K562 (cell line): ENCODE data around the gene PPP1R36. TPM values are rescaled to one million over a fixed set of nuclear protein-coding genes. Genes with fewer than 3 reads are reported as not detected.
A peak's percentile ranks its signal among the peaks of the same experiment; 100 is the strongest.

Source experiments
- EGR1 ChIP-seq: fragments of 450-650 bp; conservative IDR thresholded peaks from 2 replicates; pipeline ENCODE4 v1.6.1; 2017; ENCODE audit warnings: mild to moderate bottlenecking
- FIP1L1 ChIP-seq: fragments of 200-400 bp; formaldehyde crosslinking; IDR thresholded peaks from 2 replicates; pipeline ENCODE4 v1.6.1; 2018; ENCODE audit warnings: mild to moderate bottlenecking, low read depth, low read length; ENCODE audit not compliant: poor library complexity, severe bottlenecking
- HBP1 ChIP-seq: fragments of 450-650 bp; formaldehyde crosslinking; IDR thresholded peaks from 2 replicates; pipeline ENCODE4 v1.4.0; 2022; ENCODE audit warnings: missing genetic modification characterization
- HDAC8 ChIP-seq: fragments of 450-650 bp; IDR thresholded peaks from 2 replicates; pipeline ENCODE4 v1.6.1; 2016; ENCODE audit warnings: mild to moderate bottlenecking, missing genetic modification characterization, moderate library complexity, missing compliant biosample characterization
- HNRNPLL ChIP-seq: fragments of 200-400 bp; formaldehyde crosslinking; IDR thresholded peaks from 2 replicates; pipeline ENCODE4 v1.6.1; 2017; ENCODE audit warnings: low read length, low read depth, mild to moderate bottlenecking; ENCODE audit not compliant: poor library complexity, severe bottlenecking
- L3MBTL2 ChIP-seq: fragments of 450-650 bp; IDR thresholded peaks from 2 replicates; pipeline ENCODE4 v1.6.1; 2016; ENCODE audit warnings: mild to moderate bottlenecking, moderate library complexity
- NONO ChIP-seq, 2 experiments: fragments of 200-400 bp in 1 of 2; fragments of 450-650 bp in 1 of 2; formaldehyde crosslinking in 1 of 2; IDR thresholded peaks; 2 replicates each; pipeline ENCODE4 v1.6.1; 2017; ENCODE audit warnings: low read depth in 2 of 2, mild to moderate bottlenecking in 2 of 2, moderate library complexity in 2 of 2, low read length in 1 of 2
- PHF8 ChIP-seq: fragments of 200-600 bp; sonication (generic); IDR thresholded peaks from 2 replicates; pipeline ENCODE4 v1.6.1; 2012; ENCODE audit warnings: mixed run types, mild to moderate bottlenecking, inconsistent platforms, low read length, moderate library complexity, borderline replicate concordance
- POLR2A ChIP-seq: fragments of 450-650 bp; conservative IDR thresholded peaks from 2 replicates; pipeline ENCODE4 v1.6.1; 2016
- ZBTB9 ChIP-seq: fragments of 450-650 bp; formaldehyde crosslinking; IDR thresholded peaks from 2 replicates; pipeline ENCODE4 v1.4.0; 2020; ENCODE audit warnings: mild to moderate bottlenecking, moderate library complexity
- ZFX ChIP-seq: sonication (generic); formaldehyde crosslinking; IDR thresholded peaks from 2 replicates; pipeline ENCODE4 v1.8.0; 2022; ENCODE audit warnings: mild to moderate bottlenecking, missing genetic modification reagents, moderate library complexity
- ZNF79 ChIP-seq: fragments of 250-450 bp; sonication (Bioruptor Pico); IDR thresholded peaks from 2 replicates; pipeline ENCODE4 v1.4.0; 2020; ENCODE audit warnings: low read depth, mild to moderate bottlenecking, moderate library complexity
- polyA plus RNA-seq, 8 experiments: library from polyadenylated mRNA; depleted of rRNA in 4 of 8; stranded (reverse) in 5 of 8; unstranded in 3 of 8; fragments of >200 nt; fragmentation: Nextera tagmentation in 2 of 8; fragmentation: Illumina TruSeq in 1 of 8; extraction: Ambion mirVana in 2 of 8; extraction: Trizol in 1 of 8; gene quantifications; 2 replicates each; pipeline versions ENCODE4 v1.2.1 to v1.2.3, GENCODE V29; 2011 to 2014; ENCODE audit warnings: inconsistent platforms in 1 of 8, missing spikeins in 1 of 8
- total RNA-seq, 7 experiments: library from RNA; depleted of rRNA in 6 of 7; stranded (reverse); fragments of >200 nt in 6 of 7; fragmentation: Illumina TruSeq in 2 of 7; extraction: Trizol in 2 of 7; gene quantifications; 2 replicates each; pipeline versions ENCODE4 v1.2.1 to v1.2.3, GENCODE V29; 2011 to 2021; ENCODE audit warnings: low replicate concordance in 1 of 7
- TF ChIP-seq, protein P1 (sequence below), 3 experiments: fragments of 200-800 bp in 1 of 3; fragments of 250-450 bp in 1 of 3; fragments of 450-650 bp in 1 of 3; sonication (Bioruptor Pico) in 1 of 3; sonication (Bioruptor generic) in 1 of 3; formaldehyde crosslinking in 1 of 3; IDR thresholded peaks; 2 replicates each; pipeline versions ENCODE4 v1.6.1 to v1.8.0; 2016 to 2022; ENCODE audit warnings: mild to moderate bottlenecking in 2 of 3, missing genetic modification characterization in 2 of 3, missing compliant biosample characterization in 1 of 3, moderate library complexity in 1 of 3
- TF ChIP-seq, protein P2 (sequence below): sonication (generic); formaldehyde crosslinking; IDR thresholded peaks from 2 replicates; pipeline ENCODE4 v1.8.0; 2022; ENCODE audit warnings: missing genetic modification reagents, mild to moderate bottlenecking, moderate library complexity, borderline replicate concordance

The PPP1R36 gene
- total and polyA plus RNA-seq, 9 of the 15 experiments (the other 6 are each of a cell fraction or from before 2014, with no cell fraction given): 0.29 TPM; not detected in 8

GRCh38 chr14:64504897-64505794 is 44.6 kb upstream of the PPP1R36 start (continued):
- no peak for TF ChIP-seq ZBTB9 (CRISPR knock-in tag)
- 0 out of 4 replicates have a peak, but pooled peaks have one; percentile 2 to 42 for TF ChIP-seq NONO (IDR thresholded peaks at IDR 0.05; ENCODE audit: low read depth in 2 of 2, low read length in 1 of 2)
- TF ChIP-seq L3MBTL2: peak; percentile 87
- peak; percentile 64; the same call in 1 of the 2 replicates for TF ChIP-seq PHF8
- TF ChIP-seq POLR2A: 0 out of 2 replicates have a peak, but pooled peaks have one; percentile 45
- TF ChIP-seq, protein P1, sequence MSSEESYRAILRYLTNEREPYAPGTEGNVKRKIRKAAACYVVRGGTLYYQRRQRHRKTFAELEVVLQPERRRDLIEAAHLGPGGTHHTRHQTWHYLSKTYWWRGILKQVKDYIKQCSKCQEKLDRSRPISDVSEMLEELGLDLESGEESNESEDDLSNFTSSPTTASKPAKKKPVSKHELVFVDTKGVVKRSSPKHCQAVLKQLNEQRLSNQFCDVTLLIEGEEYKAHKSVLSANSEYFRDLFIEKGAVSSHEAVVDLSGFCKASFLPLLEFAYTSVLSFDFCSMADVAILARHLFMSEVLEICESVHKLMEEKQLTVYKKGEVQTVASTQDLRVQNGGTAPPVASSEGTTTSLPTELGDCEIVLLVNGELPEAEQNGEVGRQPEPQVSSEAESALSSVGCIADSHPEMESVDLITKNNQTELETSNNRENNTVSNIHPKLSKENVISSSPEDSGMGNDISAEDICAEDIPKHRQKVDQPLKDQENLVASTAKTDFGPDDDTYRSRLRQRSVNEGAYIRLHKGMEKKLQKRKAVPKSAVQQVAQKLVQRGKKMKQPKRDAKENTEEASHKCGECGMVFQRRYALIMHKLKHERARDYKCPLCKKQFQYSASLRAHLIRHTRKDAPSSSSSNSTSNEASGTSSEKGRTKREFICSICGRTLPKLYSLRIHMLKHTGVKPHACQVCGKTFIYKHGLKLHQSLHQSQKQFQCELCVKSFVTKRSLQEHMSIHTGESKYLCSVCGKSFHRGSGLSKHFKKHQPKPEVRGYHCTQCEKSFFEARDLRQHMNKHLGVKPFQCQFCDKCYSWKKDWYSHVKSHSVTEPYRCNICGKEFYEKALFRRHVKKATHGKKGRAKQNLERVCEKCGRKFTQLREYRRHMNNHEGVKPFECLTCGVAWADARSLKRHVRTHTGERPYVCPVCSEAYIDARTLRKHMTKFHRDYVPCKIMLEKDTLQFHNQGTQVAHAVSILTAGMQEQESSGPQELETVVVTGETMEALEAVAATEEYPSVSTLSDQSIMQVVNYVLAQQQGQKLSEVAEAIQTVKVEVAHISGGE (CRISPR knock-in tag; IDR thresholded peaks at IDR 0.05): peak in 1 of 3 experiments; percentile 77; a peak in 1 of 6 replicates
- TF ChIP-seq FIP1L1: peak; percentile 26
- no peak for TF ChIP-seq HBP1
- TF ChIP-seq HNRNPLL: peak; percentile 79
- TF ChIP-seq ZFX (CRISPR knock-in tag): peak; percentile 80; the same call in 1 of the 2 replicates
- TF ChIP-seq ZNF79 (CRISPR knock-in tag): no peak
- peak; percentile 27; the same call in 1 of the 2 replicates for TF ChIP-seq EGR1
- TF ChIP-seq HDAC8 (tag): 0 out of 2 replicates have a peak, but pooled peaks have one; percentile 36
- TF ChIP-seq, protein P2, sequence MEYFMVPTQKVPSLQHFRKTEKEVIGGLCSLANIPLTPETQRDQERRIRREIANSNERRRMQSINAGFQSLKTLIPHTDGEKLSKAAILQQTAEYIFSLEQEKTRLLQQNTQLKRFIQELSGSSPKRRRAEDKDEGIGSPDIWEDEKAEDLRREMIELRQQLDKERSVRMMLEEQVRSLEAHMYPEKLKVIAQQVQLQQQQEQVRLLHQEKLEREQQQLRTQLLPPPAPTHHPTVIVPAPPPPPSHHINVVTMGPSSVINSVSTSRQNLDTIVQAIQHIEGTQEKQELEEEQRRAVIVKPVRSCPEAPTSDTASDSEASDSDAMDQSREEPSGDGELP (CRISPR knock-in tag): peak; percentile 73; the same call in 1 of the 2 replicates
